HUES6 (cell line): ENCODE results near the gene COBL.

Experiments used
- H3K27ac ChIP-seq: 2 replicates; pipeline ENCODE4 v1.7.0; 2013; ENCODE audit warnings: low read depth, mild to moderate bottlenecking, low read length, inconsistent platforms
- H3K27me3 ChIP-seq: 2 replicates; pipeline ENCODE4 v1.6.1; 2013; ENCODE audit warnings: low read length; ENCODE audit not compliant: control insufficient read depth, insufficient read depth
- H3K36me3 ChIP-seq: 2 replicates; pipeline ENCODE4 v1.6.1; 2013; ENCODE audit warnings: low read length; ENCODE audit not compliant: control insufficient read depth, insufficient read depth
- H3K4me1 ChIP-seq: 2 replicates; pipeline ENCODE4 v1.6.1; 2013; ENCODE audit warnings: low read length; ENCODE audit not compliant: control insufficient read depth, insufficient read depth
- H3K4me3 ChIP-seq: 2 replicates; pipeline ENCODE4 v1.5.1; 2013; ENCODE audit warnings: low read depth, low read length
- H3K9ac ChIP-seq: one replicate; pipeline ENCODE4 v1.6.1; 2013; ENCODE audit warnings: mild to moderate bottlenecking, low read length
- H3K9me3 ChIP-seq: 2 replicates; pipeline ENCODE4 v1.6.1; 2013; ENCODE audit warnings: low read depth, low read length; ENCODE audit not compliant: control insufficient read depth, insufficient read depth

Gene COBL

GRCh38 chr7:51273360-51273759 lies 43.2 kb downstream of the COBL start:
- Histone ChIP-seq H3K27ac (no peak overlapping the region), H3K9ac (no peak overlapping the region), H3K4me1 (peaks cover 18% of the 10 kb centered on the region), H3K36me3 (no peaks in the 10 kb centered on the region), H3K4me3 (no peak overlapping the region), H3K27me3 (no peaks in the 10 kb centered on the region), H3K9me3 (no peaks in the 10 kb centered on the region)

- Histone ChIP-seq H3K9me3 (no peaks in the 10 kb centered on the region), H3K27me3 (no peaks in the 10 kb centered on the region)
These were observed 45.6 kb downstream of the COBL start for GRCh38 chr7:51270965-51271364.

GRCh38 chr7:51269911-51270310 lies 46.7 kb downstream of the COBL start:
- H3K4me1 ChIP-seq = peaks cover 13% of the 10 kb centered on the region
- no peaks in the 10 kb centered on the region for H3K36me3 ChIP-seq
- no peaks in the 10 kb centered on the region for H3K27me3 ChIP-seq
- no peak overlapping the region for H3K4me3 ChIP-seq
- H3K9ac ChIP-seq = no peak overlapping the region
- H3K9me3 ChIP-seq = no peaks in the 10 kb centered on the region
- H3K27ac ChIP-seq = no peak overlapping the region

More at GRCh38 chr7:51270965-51271364, 45.6 kb downstream of the COBL start:
- H3K4me1 ChIP-seq = peaks cover 14% of the 10 kb centered on the region
- no peaks in the 10 kb centered on the region for H3K36me3 ChIP-seq
- no peak overlapping the region for H3K27ac ChIP-seq
- no peak overlapping the region for H3K4me3 ChIP-seq
- H3K9ac ChIP-seq = no peak overlapping the region

- peaks cover 12% of the 10 kb centered on the region for H3K4me1 ChIP-seq
- no peaks in the 10 kb centered on the region for H3K27me3 ChIP-seq
- H3K36me3 ChIP-seq = no peaks in the 10 kb centered on the region
- H3K27ac ChIP-seq = no peak overlapping the region
- no peak overlapping the region for H3K4me3 ChIP-seq
- no peak overlapping the region for H3K9ac ChIP-seq
- no peaks in the 10 kb centered on the region for H3K9me3 ChIP-seq
These were observed 47.3 kb downstream of the COBL start for GRCh38 chr7:51269321-51269720.

GRCh38 chr7:51268859-51269258 lies 47.8 kb downstream of the COBL start:
- Histone ChIP-seq H3K27ac (no peak overlapping the region), H3K4me1 (peaks cover 8% of the 10 kb centered on the region; the same call in 1 of the 2 replicates), H3K36me3 (no peaks in the 10 kb centered on the region), H3K9me3 (no peaks in the 10 kb centered on the region), H3K4me3 (no peak overlapping the region), H3K9ac (no peak overlapping the region), H3K27me3 (no peaks in the 10 kb centered on the region)

- no peaks in the 10 kb centered on the region for H3K36me3 ChIP-seq
- no peak overlapping the region for H3K9ac ChIP-seq
- H3K4me3 ChIP-seq = no peak overlapping the region
- H3K4me1 ChIP-seq = peaks cover 8% of the 10 kb centered on the region; the same call in 1 of the 2 replicates
- H3K27ac ChIP-seq = no peak overlapping the region
- H3K9me3 ChIP-seq = no peaks in the 10 kb centered on the region
- H3K27me3 ChIP-seq = no peaks in the 10 kb centered on the region
These were observed 49.4 kb downstream of the COBL start for GRCh38 chr7:51267169-51267568.

GRCh38 chr7:51265066-51265907 lies 51.3 kb downstream of the COBL start:
- H3K4me3 ChIP-seq = no peak overlapping the region
- H3K27me3 ChIP-seq = no peaks in the 10 kb centered on the region
- H3K4me1 ChIP-seq = peaks cover 5% of the 10 kb centered on the region; the same call in 1 of the 2 replicates
- no peak overlapping the region for H3K27ac ChIP-seq
- no peaks in the 10 kb centered on the region for H3K36me3 ChIP-seq
- no peak overlapping the region for H3K9ac ChIP-seq
- no peaks in the 10 kb centered on the region for H3K9me3 ChIP-seq

- H3K9ac ChIP-seq = no peak overlapping the region
These were observed 52.8 kb downstream of the COBL start for GRCh38 chr7:51263631-51264484.

GRCh38 chr7:51262796-51263531 lies 53.6 kb downstream of the COBL start:
- H3K27ac ChIP-seq = no peak overlapping the region

More at GRCh38 chr7:51263631-51264484, 52.8 kb downstream of the COBL start:
- no peaks in the 10 kb centered on the region; the same call in 1 of the 2 replicates for H3K4me1 ChIP-seq
- H3K27ac ChIP-seq = no peak overlapping the region
- no peaks in the 10 kb centered on the region for H3K36me3 ChIP-seq
- no peaks in the 10 kb centered on the region for H3K9me3 ChIP-seq
- no peak overlapping the region for H3K4me3 ChIP-seq
- H3K27me3 ChIP-seq = no peaks in the 10 kb centered on the region

GRCh38 chr7:51261950-51262795 lies 54.4 kb downstream of the COBL start:
- Histone ChIP-seq H3K9ac (no peak overlapping the region), H3K27me3 (no peaks in the 10 kb centered on the region), H3K36me3 (no peaks in the 10 kb centered on the region)

More at GRCh38 chr7:51262796-51263531, 53.6 kb downstream of the COBL start:
- H3K36me3 ChIP-seq = no peaks in the 10 kb centered on the region
- H3K9ac ChIP-seq = no peak overlapping the region
- no peak overlapping the region for H3K4me3 ChIP-seq
- H3K4me1 ChIP-seq = no peaks in the 10 kb centered on the region; the same call in 1 of the 2 replicates
- H3K27me3 ChIP-seq = no peaks in the 10 kb centered on the region
- no peaks in the 10 kb centered on the region for H3K9me3 ChIP-seq

More at GRCh38 chr7:51261950-51262795, 54.4 kb downstream of the COBL start:
- no peak overlapping the region for H3K27ac ChIP-seq
- no peak overlapping the region for H3K4me3 ChIP-seq
- no peaks in the 10 kb centered on the region for H3K9me3 ChIP-seq
- H3K4me1 ChIP-seq = no peaks in the 10 kb centered on the region; the same call in 1 of the 2 replicates
